IPS-20b (cell line): ENCODE measurements around the gene GTF2H4.
A peak's percentile ranks its signal among the peaks of the same experiment; 100 is the strongest.

Source experiments
- H3K27ac ChIP-seq: one replicate; pipeline ENCODE4 v1.5.1; 2013; ENCODE audit warnings: low read length
- H3K27me3 ChIP-seq: 2 replicates; pipeline ENCODE4 v1.6.1; 2013; ENCODE audit warnings: mild to moderate bottlenecking, low read length, inconsistent platforms; ENCODE audit not compliant: insufficient read depth
- H3K36me3 ChIP-seq: 2 replicates; pipeline ENCODE4 v1.6.1; 2013; ENCODE audit warnings: low read depth, mild to moderate bottlenecking, inconsistent platforms, low read length, moderate library complexity; ENCODE audit not compliant: insufficient read depth
- H3K4me1 ChIP-seq: 2 replicates; pipeline ENCODE4 v1.6.1; 2013; ENCODE audit warnings: mild to moderate bottlenecking, control low read depth, inconsistent platforms, low read length, moderate library complexity; ENCODE audit not compliant: insufficient read depth
- H3K4me3 ChIP-seq: 2 replicates; pipeline ENCODE4 v1.5.1; 2013; ENCODE audit warnings: mild to moderate bottlenecking, low read length, inconsistent platforms
- H3K9ac ChIP-seq: 2 replicates; pipeline ENCODE4 v1.6.1; 2013; ENCODE audit warnings: low read depth, mild to moderate bottlenecking, inconsistent platforms, low read length, moderate library complexity
- H3K9me3 ChIP-seq: 2 replicates; pipeline ENCODE4 v1.6.1; 2013; ENCODE audit warnings: mild to moderate bottlenecking, low read depth, low read length, inconsistent platforms; ENCODE audit not compliant: insufficient read depth

The GTF2H4 gene

DNA sequence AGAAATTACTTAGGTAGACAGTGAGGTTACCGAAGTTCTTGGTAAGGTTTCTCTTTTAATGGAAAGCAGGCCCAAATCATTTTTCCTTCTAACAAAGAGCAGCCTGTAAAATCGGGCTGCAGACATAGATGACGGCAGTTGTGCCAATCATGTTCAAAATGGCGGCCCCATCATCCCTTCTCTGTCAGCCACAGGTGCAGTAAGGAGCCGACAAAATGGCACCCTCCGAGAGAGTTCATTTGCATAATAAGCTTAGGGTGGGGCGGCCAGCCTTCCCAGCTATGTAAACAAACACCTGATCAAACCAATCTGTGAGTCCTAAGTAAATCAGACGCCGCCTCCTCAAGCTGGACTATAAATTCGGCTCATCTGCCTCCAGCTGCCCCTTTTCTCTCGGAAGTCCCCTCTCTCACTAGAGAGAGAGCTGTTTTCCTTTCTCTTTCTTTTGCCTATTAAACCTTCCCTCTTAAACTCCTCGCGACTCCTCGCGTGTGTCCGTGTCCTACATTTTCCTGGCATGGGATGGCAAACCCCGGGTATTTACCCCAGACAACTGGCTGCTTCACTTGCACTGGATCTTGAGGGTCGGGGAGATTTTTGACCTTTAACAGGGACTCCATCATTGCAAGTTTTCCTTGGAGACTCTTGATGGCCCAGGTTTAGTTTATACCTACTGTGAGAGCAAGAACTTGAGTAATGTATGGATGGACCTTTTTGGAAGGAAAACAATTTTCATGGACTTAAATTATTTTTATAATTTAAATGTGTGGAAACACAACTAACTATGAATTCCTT lies 32.6 kb upstream of the GTF2H4 start:
- no peaks in the 10 kb centered on the region for H3K27me3 ChIP-seq
- H3K27ac ChIP-seq, result no peak overlapping the region
- no peak overlapping the region for H3K9ac ChIP-seq

DNA sequence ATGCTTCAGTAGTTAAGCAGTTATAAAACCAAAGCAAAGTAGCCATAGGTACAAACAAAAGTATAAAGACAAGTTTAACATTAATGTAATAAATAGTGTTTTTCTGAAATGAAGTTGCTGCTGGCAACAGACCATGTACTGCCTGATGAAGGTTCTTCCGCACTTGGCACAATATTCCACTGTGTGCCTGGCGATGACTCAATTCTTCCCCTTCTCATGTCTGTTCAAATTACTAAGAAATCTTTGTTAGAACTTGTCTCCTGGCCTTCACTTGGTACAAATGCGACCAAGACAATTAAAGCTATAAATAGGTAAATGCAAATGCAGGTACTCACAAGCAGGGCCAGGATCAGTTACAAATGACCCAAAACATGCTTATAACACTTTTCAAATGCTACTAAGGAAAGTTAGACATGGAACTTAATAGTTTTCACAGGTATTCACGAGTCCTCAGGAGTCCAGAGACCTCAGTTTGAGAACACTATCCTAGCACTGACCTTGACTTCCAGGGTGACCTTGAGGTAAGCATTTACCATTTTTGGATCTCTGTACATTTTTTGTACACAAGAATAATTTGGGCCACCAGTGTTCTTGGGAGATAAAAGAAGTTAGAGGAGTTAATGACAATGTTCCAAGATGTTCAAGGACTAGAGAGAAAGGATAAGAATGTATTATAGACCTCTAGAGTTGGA lies 31.8 kb upstream of the GTF2H4 start:
- no peak overlapping the region for H3K4me3 ChIP-seq
- H3K27ac ChIP-seq, result no peak overlapping the region
- no peaks in the 10 kb centered on the region for H3K36me3 ChIP-seq
- H3K4me1 ChIP-seq, result peaks cover 23% of the 10 kb centered on the region
- peaks cover 17% of the 10 kb centered on the region for H3K9me3 ChIP-seq
- no peak overlapping the region for H3K9ac ChIP-seq
- H3K27me3 ChIP-seq, result no peaks in the 10 kb centered on the region

More for the DNA sequence above, 32.6 kb upstream of the GTF2H4 start:
- Histone ChIP-seq H3K4me3 (no peak overlapping the region), H3K9me3 (peaks cover 25% of the 10 kb centered on the region), H3K4me1 (peaks cover 21% of the 10 kb centered on the region; the same call in 1 of the 2 replicates), H3K36me3 (no peaks in the 10 kb centered on the region)

DNA sequence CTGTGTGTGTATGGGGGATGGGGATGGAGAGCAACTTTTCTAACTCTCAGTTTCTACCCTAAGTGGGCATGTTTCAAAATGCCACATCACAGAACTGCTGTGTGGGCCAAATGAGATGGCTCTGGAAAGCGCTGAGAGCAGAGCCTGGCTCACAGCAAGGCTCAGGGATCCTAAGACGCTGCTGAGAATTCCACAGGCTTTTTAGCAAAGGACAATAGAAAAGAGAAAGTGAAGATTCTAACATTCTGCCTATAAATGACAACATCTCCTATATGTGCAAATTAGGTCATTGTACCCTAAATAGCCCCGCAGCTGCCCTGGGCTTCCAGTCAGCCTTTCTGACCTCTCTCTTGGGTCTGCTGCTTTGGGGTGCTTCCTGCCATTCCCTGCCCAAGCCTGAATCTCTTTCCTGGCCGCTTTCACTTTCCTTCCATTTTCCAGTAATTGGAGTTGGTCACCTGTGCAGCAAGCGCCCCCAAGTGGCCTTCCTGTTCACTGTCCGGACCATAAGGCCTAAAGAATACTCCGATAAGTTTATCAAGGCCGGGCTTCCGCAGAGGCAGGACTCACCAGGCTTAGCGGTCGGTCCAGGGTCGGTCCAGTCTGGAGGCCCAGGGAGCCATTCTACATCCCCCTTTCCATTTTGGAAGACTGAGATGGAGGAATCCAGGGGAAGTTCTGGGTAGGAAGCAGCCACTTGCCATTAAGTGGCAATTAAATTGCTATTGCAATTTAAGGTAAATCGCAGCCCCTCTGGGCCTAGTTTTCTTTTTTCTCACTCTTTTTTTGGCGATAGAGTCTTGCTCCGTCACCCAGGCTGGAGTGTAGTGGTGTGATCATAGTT lies 30.4 kb upstream of the GTF2H4 start:
- no peak overlapping the region; the same call in 1 of the 2 replicates for H3K4me3 ChIP-seq
- no peak overlapping the region for H3K27ac ChIP-seq
- H3K36me3 ChIP-seq, result no peaks in the 10 kb centered on the region
- peak overlapping the region; percentile 4; the same call in 1 of the 2 replicates for H3K9ac ChIP-seq
- H3K9me3 ChIP-seq, result peaks cover 3% of the 10 kb centered on the region; the same call in 1 of the 2 replicates
- peaks cover 37% of the 10 kb centered on the region for H3K4me1 ChIP-seq
- no peaks in the 10 kb centered on the region for H3K27me3 ChIP-seq

GRCh38 chr6:30879684-30880427 lies 28.2 kb upstream of the GTF2H4 start:
- H3K4me1 ChIP-seq, result peaks cover 38% of the 10 kb centered on the region

DNA sequence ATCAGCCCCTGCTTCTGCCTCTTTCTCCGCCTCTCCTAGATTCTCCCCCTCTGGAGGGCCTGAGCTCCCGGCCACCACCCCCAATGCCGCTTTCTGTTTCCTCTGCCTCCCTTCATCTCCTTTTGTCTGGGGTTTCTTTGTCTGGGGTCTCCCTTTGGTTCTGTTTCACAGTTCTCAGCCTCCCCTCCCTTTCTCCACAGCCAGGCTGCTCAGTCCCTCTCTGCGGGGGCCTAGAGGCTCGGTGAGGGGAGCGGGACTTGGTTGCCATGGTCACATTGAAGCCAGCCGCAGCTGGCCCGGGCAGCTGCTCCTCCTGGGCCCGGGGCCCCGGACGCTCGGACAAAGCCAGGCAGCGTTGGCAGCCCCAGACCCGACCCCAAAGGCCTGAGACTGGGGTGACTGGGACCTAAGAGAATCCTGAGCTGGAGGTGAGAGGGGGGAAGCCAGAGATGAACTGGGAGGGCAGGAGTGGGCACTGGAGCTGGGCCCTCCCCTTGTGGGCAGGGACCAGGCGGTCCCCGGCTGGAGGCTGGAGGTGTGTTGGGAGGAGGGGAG lies 27.2 kb upstream of the GTF2H4 start:
- H3K9ac ChIP-seq, result peak overlapping the region; percentile 62; the same call in 1 of the 2 replicates
- H3K4me3 ChIP-seq, result peak overlapping the region; percentile 63
- peaks cover 47% of the 10 kb centered on the region for H3K4me1 ChIP-seq
- peak overlapping the region; percentile 23 for H3K27ac ChIP-seq
- no peaks in the 10 kb centered on the region for H3K27me3 ChIP-seq
- no peaks in the 10 kb centered on the region for H3K36me3 ChIP-seq
- no peaks in the 10 kb centered on the region for H3K9me3 ChIP-seq

More at GRCh38 chr6:30879684-30880427, 28.2 kb upstream of the GTF2H4 start:
- Histone ChIP-seq H3K36me3 (no peaks in the 10 kb centered on the region), H3K9me3 (no peaks in the 10 kb centered on the region), H3K4me3 (peak overlapping the region; percentile 63; the same call in 1 of the 2 replicates), H3K27me3 (no peaks in the 10 kb centered on the region), H3K9ac (peak overlapping the region; percentile 62; the same call in 1 of the 2 replicates), H3K27ac (peak overlapping the region; percentile 23)

DNA sequence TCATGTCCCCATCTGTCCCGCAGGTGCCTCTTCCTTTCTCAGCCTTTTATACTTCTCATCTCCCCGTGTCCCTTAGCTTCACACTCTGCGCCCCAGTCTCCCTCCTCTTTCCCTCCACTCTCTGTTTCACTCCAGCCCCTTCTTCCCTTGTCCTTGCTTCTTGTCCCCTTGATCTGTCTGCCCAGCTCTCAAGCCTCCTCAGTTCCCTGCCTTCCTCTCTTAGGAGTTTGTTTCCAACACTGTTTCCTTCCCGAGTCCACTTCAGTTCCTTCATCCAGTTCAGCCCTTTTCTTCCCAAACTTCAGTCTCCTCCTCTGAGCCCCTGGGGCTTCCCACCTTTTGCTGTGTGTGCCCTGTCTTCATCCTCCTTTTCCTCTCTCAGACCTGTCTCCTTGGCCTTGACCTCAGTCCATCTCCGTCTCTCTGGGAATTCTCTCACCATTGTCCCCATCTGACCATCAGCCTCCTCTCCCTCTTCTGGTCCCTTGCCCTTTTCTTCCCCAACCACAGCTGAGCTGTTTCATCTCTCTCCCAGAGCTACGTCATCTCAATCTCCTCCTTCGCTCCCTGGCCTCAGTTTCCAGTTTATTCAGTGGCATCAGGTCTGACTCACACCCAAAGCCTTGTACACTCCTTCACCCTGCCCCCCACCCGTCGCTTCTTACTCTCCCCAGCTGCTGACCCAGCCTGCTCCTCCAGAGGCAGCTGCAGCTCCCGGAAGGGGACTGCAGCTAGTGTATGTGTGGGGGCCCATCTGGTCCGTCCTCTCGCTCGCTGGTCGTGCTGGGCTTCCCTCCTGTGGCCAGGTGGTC lies 26.4 kb upstream of the GTF2H4 start:
- H3K4me1 ChIP-seq, result peaks cover 49% of the 10 kb centered on the region
- peak overlapping the region; percentile 62; the same call in 1 of the 2 replicates for H3K9ac ChIP-seq

DNA sequence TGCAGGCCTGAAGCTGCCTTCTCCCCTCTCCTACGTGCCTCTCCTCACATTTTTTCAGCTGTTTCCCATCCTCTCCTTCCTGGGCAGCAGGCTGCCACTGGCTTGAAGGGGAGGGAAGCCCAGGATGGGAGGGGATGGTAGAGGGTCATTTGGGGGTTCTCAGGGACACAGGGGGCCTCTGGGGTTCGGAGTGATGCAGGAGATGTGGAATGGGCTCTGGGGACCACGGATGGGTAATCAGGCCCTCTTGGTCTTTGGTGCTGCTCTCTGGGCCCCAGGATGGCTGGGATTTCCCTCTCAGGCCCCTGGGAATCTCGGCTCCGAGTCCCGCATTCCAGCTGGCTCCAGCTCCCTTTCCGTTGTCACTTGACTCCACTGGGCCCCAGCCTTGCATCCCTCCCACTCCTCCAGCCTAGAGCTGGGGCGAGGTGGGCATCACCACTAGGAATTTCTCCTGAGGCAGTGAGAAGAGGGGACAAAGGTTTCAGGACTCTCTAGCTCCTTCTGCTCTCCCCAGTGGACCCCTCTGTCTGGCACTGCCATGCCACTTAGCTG lies 25.7 kb upstream of the GTF2H4 start:
- Histone ChIP-seq H3K9ac (peak overlapping the region; percentile 62; the same call in 1 of the 2 replicates), H3K4me3 (peak overlapping the region; percentile 63), H3K4me1 (peaks cover 53% of the 10 kb centered on the region)

More for the DNA sequence above, 26.4 kb upstream of the GTF2H4 start:
- Histone ChIP-seq H3K27me3 (no peaks in the 10 kb centered on the region), H3K4me3 (peak overlapping the region; percentile 63), H3K27ac (peak overlapping the region; percentile 80), H3K9me3 (no peaks in the 10 kb centered on the region), H3K36me3 (no peaks in the 10 kb centered on the region)

DNA sequence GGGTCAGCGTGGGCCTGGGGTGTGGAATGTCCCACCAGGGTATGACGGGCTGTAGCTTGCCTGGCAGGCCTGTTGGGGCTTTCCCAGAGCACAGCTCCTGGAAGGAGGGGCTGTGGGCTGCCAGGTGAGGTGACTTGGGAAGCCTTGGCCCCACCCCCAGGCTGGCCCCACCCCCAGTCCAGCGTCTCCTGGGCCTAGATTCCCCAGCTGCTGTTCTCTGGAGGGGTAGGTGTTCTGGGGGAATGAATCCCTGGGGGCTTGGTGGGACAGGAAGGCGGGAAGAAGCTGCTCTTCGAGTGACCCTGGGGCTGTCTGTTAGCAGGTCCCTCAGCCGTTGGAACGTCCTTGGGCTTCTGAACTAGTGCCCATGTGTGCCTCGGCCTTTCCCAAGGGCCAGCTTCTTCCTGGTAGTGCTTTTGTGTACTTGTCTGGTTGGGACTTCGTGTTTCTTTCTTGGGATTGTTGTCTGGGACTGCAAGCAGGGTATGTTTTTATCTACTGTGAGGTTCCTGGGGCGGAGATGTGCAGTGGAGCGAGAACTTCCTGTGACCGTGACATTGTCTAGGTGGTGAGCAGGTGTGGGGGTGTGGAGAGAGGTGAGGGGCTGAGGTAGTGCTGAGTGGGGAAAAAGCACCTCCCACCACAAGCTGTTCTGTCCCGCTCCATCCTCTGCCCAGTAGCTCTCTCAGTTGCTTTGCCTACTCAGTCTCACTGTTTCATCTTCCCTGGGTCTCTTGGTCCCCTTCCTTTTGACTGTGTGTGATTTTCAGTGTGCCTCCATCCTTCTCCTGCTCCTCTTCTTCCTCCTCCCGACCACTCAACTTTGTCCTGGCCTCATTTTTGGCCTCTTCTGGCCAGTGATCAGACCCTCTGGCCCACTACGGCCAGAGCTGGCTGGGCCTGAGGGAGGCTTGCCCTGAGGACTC lies 25.0 kb upstream of the GTF2H4 start:
- Histone ChIP-seq H3K36me3 (0 out of 2 replicates have a peak, but pooled peaks cover under 1% of the 10 kb centered on the region), H3K9ac (peak overlapping the region; percentile 85; the same call in 1 of the 2 replicates), H3K9me3 (no peaks in the 10 kb centered on the region), H3K4me1 (peaks cover 48% of the 10 kb centered on the region), H3K27ac (peak overlapping the region; percentile 80), H3K27me3 (no peaks in the 10 kb centered on the region), H3K4me3 (peak overlapping the region; percentile 63)

More for the DNA sequence above, 25.7 kb upstream of the GTF2H4 start:
- Histone ChIP-seq H3K36me3 (no peaks in the 10 kb centered on the region), H3K9me3 (no peaks in the 10 kb centered on the region), H3K27me3 (no peaks in the 10 kb centered on the region), H3K27ac (peak overlapping the region; percentile 80)
